LNCAP (cell line): ENCODE results near the gene TMEM87A.

Experiments used
- CTCF ChIP-seq: fragments of 450-650 bp; IDR thresholded peaks from 2 replicates; pipeline ENCODE4 v1.5.1; 2017; ENCODE audit warnings: mild to moderate bottlenecking

Gene TMEM87A

GRCh38 chr15:42207674-42208579 lies 65.3 kb downstream of the TMEM87A start, which contains the start of gene VPS39:
VPS39 (minus strand) TSS chr15:42208304; CDS start chr15:42208153, 151 bp downstream.
- TF ChIP-seq CTCF: no peak

- no peak for TF ChIP-seq CTCF
These were observed 66.8 kb downstream of the TMEM87A start for GRCh38 chr15:42206406-42206805.

- TF ChIP-seq CTCF: no peak
These were observed 69.3 kb downstream of the TMEM87A start for GRCh38 chr15:42203891-42204290.

GRCh38 chr15:42202653-42203052 lies 70.6 kb downstream of the TMEM87A start:
- no peak for TF ChIP-seq CTCF

GRCh38 chr15:42201801-42202200 lies 71.4 kb downstream of the TMEM87A start:
- TF ChIP-seq CTCF: no peak

GRCh38 chr15:42199126-42199525 lies 74.1 kb downstream of the TMEM87A start:
- no peak for TF ChIP-seq CTCF

GRCh38 chr15:42198516-42198915 lies 74.7 kb downstream of the TMEM87A start:
- no peak for TF ChIP-seq CTCF
